Astrocyte (in vitro differentiated cells and primary cell): ENCODE results near the gene RAP2B.

Experiments used
- CTCF ChIP-seq: IDR thresholded peaks from 2 replicates; pipeline ENCODE4 v1.5.1; 2011; ENCODE audit warnings: low read depth, mild to moderate bottlenecking, inconsistent platforms, low read length, moderate library complexity; ENCODE audit not compliant: insufficient read depth
- EZH2 ChIP-seq: IDR thresholded peaks from 2 replicates; pipeline ENCODE4 v1.6.1; 2012; ENCODE audit warnings: mild to moderate bottlenecking, low read length, inconsistent platforms; ENCODE audit not compliant: insufficient read depth

GRCh38 chr3:153192327-153192726 lies 30.3 kb downstream of the RAP2B start:
- TF ChIP-seq CTCF (no peak), EZH2 (no peak)
